GM18499 (cell line): ENCODE measurements around the gene VPS33A.

Source experiments
- ATAC-seq: cut with Tn5 transposase; IDR thresholded peaks from one replicate; pipeline ENCODE4 v1.9.1; 2021; ENCODE audit warnings: moderate number of reproducible peaks; ENCODE audit not compliant: insufficient read depth, unreplicated experiment

VPS33A gene

GRCh38 chr12:122185494-122186082, 80.7 kb downstream of the VPS33A start:
- ATAC-seq: no peak

- no peak for ATAC-seq
Observed at GRCh38 chr12:122185079-122185478, 81.2 kb downstream of the VPS33A start.

GRCh38 chr12:122184517-122184916, 81.8 kb downstream of the VPS33A start:
- ATAC-seq: no peak

GRCh38 chr12:122183588-122183940, 82.7 kb downstream of the VPS33A start:
- ATAC-seq: no peak

GRCh38 chr12:122182887-122183587, 83.3 kb downstream of the VPS33A start, which contains the start of gene LRRC43:
LRRC43 (plus strand) TSS chr12:122183123; CDS start chr12:122183145, 22 bp downstream.
- no peak for ATAC-seq
